Natural killer cell (primary cell): ENCODE results near the gene UQCC5. TPM values are rescaled to one million over a fixed set of nuclear protein-coding genes. Genes with fewer than 3 reads are reported as not detected.

Source experiments
- ATAC-seq, 3 donors: fragments of 150-1000 bp in 2 of 3; fragments of 200-7000 bp in 1 of 3; cut with Tn5 transposase; 1 replicate in 1 of 3; 2 replicates in 2 of 3; pipeline ENCODE4 v1.10.0; 2021; ENCODE audit warnings: mild to moderate bottlenecking in 2 of 3, moderate library complexity in 2 of 3
- DNase-seq, 2 donors: peaks; one replicate each; pipeline versions ENCODE4 v3.0.0 to v3.0.0-alpha.2; 2013 to 2021; ENCODE audit warnings: mixed read lengths in 1 of 2
- H3K27ac ChIP-seq: one replicate; pipeline ENCODE4 v1.5.1; 2013; ENCODE audit warnings: mild to moderate bottlenecking, low read length
- H3K27me3 ChIP-seq: one replicate; pipeline ENCODE4 v1.6.1; 2013; ENCODE audit warnings: low read length; ENCODE audit not compliant: control insufficient read depth, insufficient read depth
- H3K36me3 ChIP-seq: one replicate; pipeline ENCODE4 v1.6.1; 2013; ENCODE audit warnings: low read length; ENCODE audit not compliant: control insufficient read depth, insufficient read depth
- H3K4me1 ChIP-seq: one replicate; pipeline ENCODE4 v1.6.1; 2013; ENCODE audit warnings: low read length; ENCODE audit not compliant: control insufficient read depth, insufficient read depth
- H3K4me3 ChIP-seq: one replicate; pipeline ENCODE4 v1.5.1; 2013; ENCODE audit warnings: low read length
- H3K9me3 ChIP-seq: one replicate; pipeline ENCODE4 v1.6.1; 2013; ENCODE audit warnings: low read length; ENCODE audit not compliant: control insufficient read depth, insufficient read depth
- H3K27ac Mint-ChIP-seq, 2 donors: one replicate each; pipeline ENCODE4 v1.8.0; 2022; ENCODE audit warnings: mild to moderate bottlenecking in 2 of 2, mixed read lengths in 2 of 2, moderate library complexity in 1 of 2
- H3K27me3 Mint-ChIP-seq, 2 donors: one replicate each; pipeline ENCODE4 v1.8.0; 2022; ENCODE audit warnings: low read depth in 2 of 2, mixed read lengths in 2 of 2
- H3K36me3 Mint-ChIP-seq: one replicate; pipeline ENCODE4 v1.8.0; 2022; ENCODE audit warnings: mixed read lengths
- H3K4me1 Mint-ChIP-seq, 2 donors: one replicate each; pipeline ENCODE4 v1.8.0; 2022; ENCODE audit warnings: mixed read lengths in 2 of 2
- H3K4me3 Mint-ChIP-seq: one replicate; pipeline ENCODE4 v1.8.0; 2022; ENCODE audit warnings: mild to moderate bottlenecking, moderate library complexity, mixed read lengths
- H3K9me3 Mint-ChIP-seq, 2 donors: one replicate each; pipeline ENCODE4 v1.8.0; 2022; ENCODE audit warnings: mixed read lengths in 2 of 2
- WGBS: methylation state at CpG from one replicate; pipeline ENCODE4 v1.1.7; 2013; ENCODE audit warnings: missing lambda C conversion rate; ENCODE audit not compliant: insufficient coverage; 5-methylcytosine and 5-hydroxymethylcytosine counted together
- intact Hi-C: fragments of 100-400 bp; cut with micrococcal nuclease; formaldehyde crosslinking; loops from one replicate; pipeline ENCODE4 v1.14.2; 2022
- total RNA-seq, 4 donors: library from RNA; stranded (reverse); fragments of 120-200 nt in 1 of 4; gene quantifications; one replicate each; pipeline versions ENCODE4 v1.2.3 to v1.2.4, GENCODE V29; 2013 to 2022
- TF ChIP-seq, protein P1 (sequence below): fragments of 200-600 bp; IDR thresholded peaks from one replicate; pipeline ENCODE4 v1.8.0; 2022; ENCODE audit warnings: antibody characterized with exemption

UQCC5 gene
- total RNA-seq, 3 donors from 2014 or later (not counting 1 experiment from before 2014, with no cell fraction given), result 4.1 to 9.5 (median 7.3) TPM

DNA sequence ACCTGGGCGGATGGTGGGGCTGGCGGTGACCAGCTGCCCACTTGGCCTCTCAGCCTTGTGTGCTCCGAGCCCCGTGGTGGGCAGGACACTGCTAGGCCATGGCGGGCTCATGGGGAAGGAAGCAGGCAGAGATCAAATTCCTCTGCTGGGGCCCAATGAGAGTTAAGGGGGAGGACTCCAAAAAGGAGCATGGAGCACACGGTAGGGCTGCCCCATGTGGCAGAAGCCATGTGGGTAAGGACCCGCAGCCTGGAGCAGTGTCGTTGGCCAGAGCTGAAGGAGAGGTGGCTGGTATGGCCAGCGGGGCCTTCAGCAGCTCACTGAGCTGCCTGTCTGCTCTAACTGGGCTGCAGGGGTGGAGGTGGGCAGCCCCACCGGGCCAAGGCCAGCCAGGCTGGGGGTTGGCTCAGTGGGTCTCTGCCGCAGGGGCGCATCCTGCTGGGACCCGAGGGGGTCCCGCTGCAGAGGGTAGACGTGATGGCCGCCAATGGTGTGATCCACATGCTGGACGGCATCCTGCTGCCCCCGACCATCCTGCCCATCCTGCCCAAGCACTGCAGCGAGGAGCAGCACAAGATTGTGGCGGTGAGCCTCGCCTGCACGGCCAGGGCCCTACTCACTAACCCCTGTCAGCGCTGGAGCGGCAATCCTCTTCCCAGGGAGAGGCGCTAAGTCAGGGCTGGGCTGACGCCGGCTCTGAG lies 30.0 kb upstream of the UQCC5 start:
- H3K4me1 Mint-ChIP-seq, result no peaks in the 10 kb centered on the region
- H3K36me3 Mint-ChIP-seq, result no peaks in the 10 kb centered on the region
- TF ChIP-seq, protein P1, sequence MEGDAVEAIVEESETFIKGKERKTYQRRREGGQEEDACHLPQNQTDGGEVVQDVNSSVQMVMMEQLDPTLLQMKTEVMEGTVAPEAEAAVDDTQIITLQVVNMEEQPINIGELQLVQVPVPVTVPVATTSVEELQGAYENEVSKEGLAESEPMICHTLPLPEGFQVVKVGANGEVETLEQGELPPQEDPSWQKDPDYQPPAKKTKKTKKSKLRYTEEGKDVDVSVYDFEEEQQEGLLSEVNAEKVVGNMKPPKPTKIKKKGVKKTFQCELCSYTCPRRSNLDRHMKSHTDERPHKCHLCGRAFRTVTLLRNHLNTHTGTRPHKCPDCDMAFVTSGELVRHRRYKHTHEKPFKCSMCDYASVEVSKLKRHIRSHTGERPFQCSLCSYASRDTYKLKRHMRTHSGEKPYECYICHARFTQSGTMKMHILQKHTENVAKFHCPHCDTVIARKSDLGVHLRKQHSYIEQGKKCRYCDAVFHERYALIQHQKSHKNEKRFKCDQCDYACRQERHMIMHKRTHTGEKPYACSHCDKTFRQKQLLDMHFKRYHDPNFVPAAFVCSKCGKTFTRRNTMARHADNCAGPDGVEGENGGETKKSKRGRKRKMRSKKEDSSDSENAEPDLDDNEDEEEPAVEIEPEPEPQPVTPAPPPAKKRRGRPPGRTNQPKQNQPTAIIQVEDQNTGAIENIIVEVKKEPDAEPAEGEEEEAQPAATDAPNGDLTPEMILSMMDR, result no peak
- WGBS, result 90% methylated on average over 27 of the region's 27 CpGs
- DNase-seq (no peak), ATAC-seq (no peak)
- H3K27me3 Mint-ChIP-seq, result no peaks in the 10 kb centered on the region
- no peaks in the 10 kb centered on the region for H3K9me3 Mint-ChIP-seq
- Histone ChIP-seq H3K9me3 (no peaks in the 10 kb centered on the region), H3K27ac (no peak overlapping the region), H3K4me1 (no peaks in the 10 kb centered on the region), H3K36me3 (no peaks in the 10 kb centered on the region), H3K27me3 (no peaks in the 10 kb centered on the region), H3K4me3 (no peak overlapping the region)
- no peak overlapping the region for H3K4me3 Mint-ChIP-seq
- intact Hi-C loops, result no loop called here
- H3K27ac Mint-ChIP-seq, result no peak overlapping the region

DNA sequence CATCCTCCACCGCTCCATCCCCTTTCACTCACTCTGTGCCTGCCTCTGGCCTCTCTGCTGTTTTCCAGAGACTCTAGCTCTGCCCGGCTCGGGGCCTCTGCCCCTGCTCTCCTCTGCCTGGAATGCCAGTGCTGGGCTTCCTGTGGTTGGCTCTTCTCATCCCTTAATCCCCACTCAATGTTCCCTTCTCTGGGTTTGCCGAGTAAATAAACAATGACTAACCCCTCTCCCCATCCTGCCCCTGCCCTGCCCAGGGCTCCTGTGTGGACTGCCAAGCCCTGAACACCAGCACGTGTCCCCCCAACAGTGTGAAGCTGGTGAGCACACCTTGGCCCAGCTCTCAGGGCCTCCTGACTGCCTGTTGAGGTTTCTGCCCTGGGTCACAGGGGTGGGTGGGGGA lies 29.0 kb upstream of the UQCC5 start:
- TF ChIP-seq, protein P1, result no peak
- Histone ChIP-seq H3K27me3 (no peaks in the 10 kb centered on the region), H3K36me3 (no peaks in the 10 kb centered on the region), H3K4me1 (no peaks in the 10 kb centered on the region), H3K9me3 (no peaks in the 10 kb centered on the region), H3K27ac (no peak overlapping the region), H3K4me3 (no peak overlapping the region)
- Mint-ChIP-seq H3K9me3 (no peaks in the 10 kb centered on the region), H3K4me3 (no peak overlapping the region), H3K4me1 (no peaks in the 10 kb centered on the region), H3K27ac (no peak overlapping the region), H3K36me3 (no peaks in the 10 kb centered on the region), H3K27me3 (no peaks in the 10 kb centered on the region)
- DNase-seq (no peak), ATAC-seq (no peak)
- intact Hi-C loops, result no loop called here
- 92% methylated on average over 5 of the region's 5 CpGs for WGBS

DNA sequence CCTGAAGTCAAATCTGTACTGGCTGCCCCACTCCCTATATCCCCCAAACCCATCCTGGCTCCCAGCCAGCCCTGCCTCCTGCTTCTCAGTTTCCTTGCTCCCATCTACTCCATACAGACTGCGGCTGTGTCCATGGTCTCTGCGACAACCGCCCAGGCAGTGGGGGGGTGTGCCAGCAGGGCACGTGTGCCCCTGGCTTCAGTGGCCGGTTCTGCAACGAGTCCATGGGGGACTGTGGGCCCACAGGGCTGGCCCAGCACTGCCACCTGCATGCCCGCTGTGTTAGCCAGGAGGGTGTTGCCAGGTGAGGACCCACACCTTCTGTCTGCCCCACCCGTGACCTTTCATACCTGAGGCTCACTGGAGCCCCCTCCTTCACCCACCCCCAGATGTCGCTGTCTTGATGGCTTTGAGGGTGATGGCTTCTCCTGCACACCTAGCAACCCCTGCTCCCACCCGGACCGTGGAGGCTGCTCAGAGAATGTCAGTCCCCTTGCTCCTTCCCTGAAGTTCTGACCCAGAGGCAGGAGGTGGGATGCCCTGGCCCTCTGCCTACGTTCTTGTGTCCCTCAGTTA lies 26.6 kb upstream of the UQCC5 start:
- no peak overlapping the region for H3K4me3 Mint-ChIP-seq
- no peaks in the 10 kb centered on the region for H3K4me1 Mint-ChIP-seq
- no peaks in the 10 kb centered on the region for H3K9me3 ChIP-seq
- no peaks in the 10 kb centered on the region for H3K36me3 Mint-ChIP-seq
- WGBS, result 88% methylated on average over 12 of the region's 12 CpGs
- H3K27ac Mint-ChIP-seq, result no peak overlapping the region
- H3K36me3 ChIP-seq, result no peaks in the 10 kb centered on the region
- no peaks in the 10 kb centered on the region for H3K9me3 Mint-ChIP-seq
- TF ChIP-seq, protein P1, result no peak
- no peaks in the 10 kb centered on the region for H3K4me1 ChIP-seq
- no peak overlapping the region for H3K27ac ChIP-seq
- no peak overlapping the region for H3K4me3 ChIP-seq
- no peaks in the 10 kb centered on the region for H3K27me3 Mint-ChIP-seq
- no peak for ATAC-seq
- DNase-seq, result no peak
- intact Hi-C loops, result no loop called here
- no peaks in the 10 kb centered on the region for H3K27me3 ChIP-seq

DNA sequence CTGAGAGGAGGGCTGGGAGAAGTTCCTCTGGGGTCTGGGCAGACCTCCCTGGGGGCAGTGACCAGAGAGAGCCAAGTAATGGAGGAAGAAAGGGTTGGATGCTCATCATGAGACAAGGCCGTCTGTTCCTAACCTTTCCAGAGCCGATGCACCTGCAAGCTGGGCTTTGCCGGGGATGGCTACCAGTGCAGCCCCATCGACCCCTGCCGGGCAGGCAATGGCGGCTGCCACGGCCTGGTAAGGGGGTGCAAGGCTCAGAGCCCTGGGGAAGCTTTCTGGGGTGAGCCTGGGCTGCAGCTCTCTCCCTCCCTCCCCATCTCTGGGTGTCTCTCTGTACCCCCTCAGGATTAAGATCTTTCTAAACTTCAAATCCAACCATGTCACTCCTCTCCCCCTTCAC lies 24.9 kb upstream of the UQCC5 start:
- Histone ChIP-seq H3K27me3 (no peaks in the 10 kb centered on the region), H3K9me3 (no peaks in the 10 kb centered on the region), H3K4me3 (no peak overlapping the region), H3K27ac (no peak overlapping the region), H3K4me1 (no peaks in the 10 kb centered on the region), H3K36me3 (no peaks in the 10 kb centered on the region)
- no peaks in the 10 kb centered on the region for H3K4me1 Mint-ChIP-seq
- no peaks in the 10 kb centered on the region for H3K27me3 Mint-ChIP-seq
- TF ChIP-seq, protein P1, result no peak
- H3K4me3 Mint-ChIP-seq, result no peak overlapping the region
- no peak for DNase-seq
- 91% methylated on average over 7 of the region's 7 CpGs for WGBS
- no peak overlapping the region for H3K27ac Mint-ChIP-seq
- no peaks in the 10 kb centered on the region for H3K36me3 Mint-ChIP-seq
- no peaks in the 10 kb centered on the region for H3K9me3 Mint-ChIP-seq
- ATAC-seq, result no peak
- intact Hi-C loops, result no loop called here
